ENCODE data around the gene LAMA1. TPM values are rescaled to one million over a fixed set of nuclear protein-coding genes. Genes with fewer than 3 reads are reported as not detected.

LAMA1 gene
- total RNA-seq, 1 experiment from 2014 or later = 28.8 TPM

DNA sequence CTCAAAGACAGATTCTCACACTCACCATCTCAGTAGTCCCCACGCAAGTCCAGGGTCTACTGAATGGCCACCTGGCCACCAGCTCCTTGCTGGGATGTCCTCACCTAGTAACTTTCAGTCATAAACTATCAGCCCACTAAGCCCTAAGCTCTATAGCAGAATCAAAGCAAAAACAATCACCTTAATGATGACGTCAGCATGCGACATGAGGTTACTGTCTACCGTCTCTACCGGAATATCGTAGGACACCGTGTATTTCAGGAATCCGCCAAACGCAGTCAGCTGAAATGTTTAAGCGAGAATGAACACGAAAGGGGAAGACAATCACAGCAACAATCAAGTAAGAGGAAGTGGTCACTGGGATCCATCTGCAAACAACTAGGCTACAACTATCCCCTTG, 81.8 kb downstream of the LAMA1 start:
- no peak overlapping the region for H3K23ac ChIP-seq (ENCODE audit: insufficient read length, low read depth, low read length)
- H3K27ac ChIP-seq (ENCODE audit: insufficient read length, low read depth, low read length) = no peak overlapping the region
- H3K4me2 ChIP-seq (ENCODE audit: insufficient read depth, insufficient read length, low read length) = no peak overlapping the region
- Mint-ChIP-seq H3K36me3 (ENCODE audit: insufficient read depth in 1 of 3, low read depth in 3 of 3) (peaks cover 19 to 27% (median 24%) of the 10 kb centered on the region in 3 experiments; a peak in 6 of 7 replicates), H3K9me3 (no peaks in the 10 kb centered on the region), H3K4me1 (peaks cover 2 to 3% of the 10 kb centered on the region in 2 experiments; a peak in 3 of 4 replicates), H3K27me3 (ENCODE audit: low read depth) (no peaks in the 10 kb centered on the region), H3K27ac (no peak overlapping the region), H3K4me3 (no peak overlapping the region)
- H3K23me2 ChIP-seq (ENCODE audit: insufficient read length, low read depth, low read length, poor library complexity, severe bottlenecking) = no peaks in the 10 kb centered on the region
- DNase-seq = no peak
- H2BK120ac ChIP-seq (ENCODE audit: low read depth, low read length, poor library complexity, severe bottlenecking) = no peak overlapping the region
- no peak overlapping the region for H3K14ac ChIP-seq (ENCODE audit: insufficient read depth, low read length)
- H3K9me3 ChIP-seq (ENCODE audit: control insufficient read depth, low read depth, low read length) = no peaks in the 10 kb centered on the region
- no peak overlapping the region for H2BK5ac ChIP-seq (ENCODE audit: insufficient read length, low read length)
- H3T11ph ChIP-seq (ENCODE audit: low read length) = no peak overlapping the region
- no peaks in the 10 kb centered on the region for H3K4me1 ChIP-seq (ENCODE audit: insufficient read depth, low read length)
- no peaks in the 10 kb centered on the region for H4K20me1 ChIP-seq (ENCODE audit: control insufficient read depth, insufficient read depth, insufficient read length)
- no peak overlapping the region for H2BK12ac ChIP-seq (ENCODE audit: insufficient read length, low read depth, low read length)
- no peak overlapping the region for H3K56ac ChIP-seq (ENCODE audit: insufficient read length, low read depth, low read length)
- H3K79me1 ChIP-seq (ENCODE audit: insufficient read depth, low read depth, low read length, poor library complexity, severe bottlenecking) = no peaks in the 10 kb centered on the region
- no peak overlapping the region for H3K18ac ChIP-seq (ENCODE audit: insufficient read length, low read depth, low read length)
- no peak overlapping the region for H4K5ac ChIP-seq (ENCODE audit: insufficient read length, low read depth, low read length)
- no peaks in the 10 kb centered on the region for H3K27me3 ChIP-seq (ENCODE audit: insufficient read depth, low read length)
- no peak overlapping the region for H3K9ac ChIP-seq (ENCODE audit: extremely low read depth, insufficient read length, low read length)
- no CpG with 5 or more reads among the region's 11 CpGs for WGBS (ENCODE audit: extremely low coverage, insufficient read length, low lambda C conversion rate)
- no peak for TF ChIP-seq CTCF (conservative IDR thresholded peaks at IDR 0.05)
- no peak overlapping the region for H4K8ac ChIP-seq (replicated peaks; ENCODE audit: insufficient read length, low read depth, low read length)
- H2BK15ac ChIP-seq (ENCODE audit: low read depth, low read length) = no peak overlapping the region
- H2AFZ ChIP-seq (ENCODE audit: low read length) = no peak overlapping the region
- H3K4ac ChIP-seq (ENCODE audit: low read depth, low read length) = no peak overlapping the region
- H3K79me2 ChIP-seq (ENCODE audit: insufficient read depth, low read length) = no peaks in the 10 kb centered on the region
- H4K91ac ChIP-seq (ENCODE audit: insufficient read length, low read depth, low read length) = no peak overlapping the region
- no peak overlapping the region for H2BK20ac ChIP-seq (ENCODE audit: low read depth, low read length, poor library complexity, severe bottlenecking)
- no peak overlapping the region for H2AK5ac ChIP-seq (ENCODE audit: insufficient read length, low read length)
